HS-5 (cell line): ENCODE results near the gene C3orf38.
"Not testable (repeated sequence)": the region's sequence is repeated elsewhere in the genome, so short reads cannot be mapped to it uniquely, and the experiment has no call there.

Experiments
- DNase-seq: peaks from one replicate; pipeline ENCODE4 v3.0.0-alpha.2; 2012; ENCODE audit warnings: low read depth

C3orf38 gene

GRCh38 chr3:88152841-88153240, 3.1 kb downstream of the C3orf38 start:
- no peak for DNase-seq

DNA sequence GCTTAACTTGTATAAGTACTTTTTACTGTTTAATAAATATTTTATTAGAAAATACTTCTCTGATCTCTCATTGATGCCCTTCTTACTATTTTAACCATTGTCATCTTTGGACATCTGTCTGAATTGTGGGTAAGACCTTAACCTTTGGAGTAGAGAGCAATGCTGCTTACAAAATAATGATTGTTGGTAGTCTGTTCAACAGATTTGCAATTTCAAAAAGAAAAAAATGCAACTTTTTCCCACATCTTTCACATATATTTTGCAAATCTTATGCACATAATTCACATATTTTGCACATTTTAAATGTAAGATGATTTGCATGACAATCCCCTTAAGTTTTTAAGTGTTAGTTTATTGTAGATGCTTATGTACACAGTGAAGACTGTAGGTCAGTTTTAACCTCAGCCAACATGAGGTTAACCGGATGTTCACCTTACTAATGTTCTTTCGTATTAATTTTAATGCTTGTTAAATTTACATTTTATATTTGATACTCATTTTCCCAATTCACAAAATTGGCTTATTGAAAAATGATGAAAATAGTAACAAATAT, 16.7 kb downstream of the C3orf38 start:
- no peak for DNase-seq

DNA sequence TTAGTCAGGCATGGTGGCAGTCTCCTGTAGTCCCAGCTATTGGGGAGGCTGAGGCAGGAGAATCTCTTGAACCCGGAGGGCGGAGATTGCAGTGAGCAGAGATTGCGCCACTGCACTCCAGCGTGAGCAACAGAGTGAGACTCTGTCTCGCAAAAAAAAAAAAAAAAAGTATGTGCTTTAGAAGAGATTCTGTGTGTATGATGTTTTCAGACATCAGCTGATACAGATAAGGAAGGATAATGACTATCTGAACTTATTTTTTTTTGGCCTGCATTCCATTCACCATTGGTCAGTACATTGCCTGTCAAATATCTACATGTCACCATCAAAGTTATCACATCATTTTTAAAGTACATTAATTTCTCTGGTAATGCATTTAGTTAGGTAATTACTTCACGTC, 17.4 kb downstream of the C3orf38 start:
- DNase-seq: no peak

- no peak for DNase-seq
Observed at GRCh38 chr3:88167704-88168103, 17.9 kb downstream of the C3orf38 start.

- DNase-seq: no peak
Observed at GRCh38 chr3:88168171-88168570, 18.4 kb downstream of the C3orf38 start.

DNA sequence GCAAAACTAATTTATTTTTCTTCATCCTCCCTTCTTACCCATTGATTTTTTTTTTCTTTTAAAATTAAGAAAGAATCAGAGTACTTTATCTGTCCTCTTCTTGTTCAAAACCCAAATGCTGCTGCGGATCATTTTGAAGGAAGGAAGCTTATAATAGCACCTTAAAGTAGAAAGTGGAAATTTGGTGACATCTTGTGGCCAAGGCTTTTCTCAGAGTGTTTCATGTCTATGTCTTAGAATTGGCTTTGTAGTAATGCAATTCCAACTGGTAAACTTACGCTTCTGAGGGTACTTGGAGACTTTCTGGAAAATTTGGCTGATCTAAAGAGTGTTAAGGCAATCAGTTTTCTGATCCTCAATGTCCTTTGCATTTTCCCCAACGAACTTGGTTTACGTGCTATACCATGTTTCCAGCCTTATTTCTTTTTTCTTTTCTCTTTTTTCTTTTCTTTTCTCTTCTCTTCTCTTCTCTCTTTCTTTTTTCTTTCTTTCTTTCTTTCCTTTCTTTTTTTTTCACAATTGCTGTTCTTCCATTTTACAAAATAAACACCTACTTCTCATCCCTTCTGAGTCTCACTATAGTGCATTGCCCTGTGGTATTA, 30.7 kb downstream of the C3orf38 start:
- DNase-seq: no peak

DNA sequence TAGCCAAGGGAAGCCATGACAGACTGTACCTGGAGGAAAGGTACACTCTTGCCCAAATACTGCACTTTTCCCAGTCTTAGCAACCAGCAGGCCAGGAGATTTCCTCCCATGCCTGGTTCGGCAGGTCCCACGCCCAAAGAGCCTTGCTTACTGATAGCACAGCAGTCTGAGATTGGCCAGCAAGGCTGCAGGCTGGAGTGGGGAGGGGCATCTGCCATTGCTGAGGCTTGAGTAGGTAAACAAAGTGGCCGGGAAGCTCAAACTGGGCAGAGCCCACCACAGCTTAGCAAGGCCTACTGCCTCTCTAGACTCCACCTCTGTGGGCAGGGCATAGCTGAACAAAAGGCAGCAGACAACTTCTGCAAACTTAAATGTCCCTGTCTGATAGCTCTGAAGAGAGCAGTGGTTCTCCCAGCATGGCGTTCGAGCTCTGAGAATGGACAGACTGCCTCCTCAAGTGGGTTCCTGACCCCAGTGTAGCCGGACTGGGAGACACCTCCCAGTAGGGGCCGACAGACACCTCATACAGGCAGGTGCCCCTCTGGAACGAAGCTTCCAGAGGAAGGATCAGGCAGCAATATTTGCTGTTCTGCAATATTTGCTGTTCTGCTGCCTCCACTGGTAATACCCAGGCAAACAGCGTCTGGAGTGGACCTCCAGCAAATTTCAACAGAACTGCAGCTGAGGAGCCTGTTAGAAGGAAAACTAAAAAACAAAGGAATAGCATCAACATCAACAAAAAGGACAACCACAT, 32.6 kb downstream of the C3orf38 start:
- DNase-seq: not testable (repeated sequence)

DNA sequence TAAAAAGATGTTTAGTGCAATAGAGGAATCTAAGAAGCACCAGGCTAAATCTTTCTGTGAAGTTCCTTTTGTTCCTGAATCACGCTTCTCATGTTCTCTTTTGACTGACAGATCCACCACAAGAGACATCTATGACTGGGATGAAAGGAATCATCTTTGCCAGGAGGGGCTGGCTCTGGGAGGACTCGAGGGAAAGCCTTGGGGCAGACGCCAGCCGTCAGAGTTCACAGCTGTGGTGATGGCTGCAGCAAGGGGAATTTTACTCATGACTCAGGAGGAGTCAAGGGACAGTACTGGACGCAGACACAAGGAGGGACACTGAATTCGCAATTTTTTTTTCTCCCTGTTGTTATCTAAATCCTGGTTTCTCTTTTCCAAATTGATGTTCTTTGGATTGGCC, 38.7 kb downstream of the C3orf38 start:
- no peak for DNase-seq

- DNase-seq: no peak
Observed at GRCh38 chr3:88189361-88189810, 39.6 kb downstream of the C3orf38 start.

DNA sequence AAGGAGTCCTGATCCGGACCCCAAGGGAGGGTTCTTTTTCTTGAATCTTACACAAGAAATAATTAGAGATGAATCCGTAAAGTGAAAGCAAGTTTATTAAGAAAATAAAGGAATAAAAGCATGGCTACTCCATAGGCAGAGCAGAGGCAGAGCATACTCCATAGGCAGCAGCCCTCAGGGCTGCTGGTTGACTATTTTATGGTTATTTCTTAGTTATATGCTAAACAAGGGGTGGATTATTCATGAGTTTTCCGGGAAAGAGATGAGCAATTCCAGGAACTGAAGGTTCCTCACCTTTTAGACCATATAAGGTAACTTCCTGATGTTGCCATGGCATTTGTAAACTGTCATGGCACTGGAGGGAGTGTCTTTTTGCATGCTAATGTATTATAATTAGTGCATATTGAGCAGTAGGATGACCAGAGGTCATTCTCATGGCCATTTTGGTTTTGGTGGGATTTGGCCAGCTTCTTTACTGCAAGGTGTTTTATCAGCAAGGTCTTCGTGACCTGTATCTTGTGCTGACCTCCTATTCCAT, 42.2 kb downstream of the C3orf38 start:
- DNase-seq: no peak

- DNase-seq: no peak
Observed at GRCh38 chr3:88192631-88193030, 42.9 kb downstream of the C3orf38 start.

GRCh38 chr3:88195951-88196434, 46.2 kb downstream of the C3orf38 start:
- peak; percentile 18 for DNase-seq

- no peak for DNase-seq
Observed at GRCh38 chr3:88198121-88198520, 48.4 kb downstream of the C3orf38 start.

- peak; percentile 38 for DNase-seq
Observed at GRCh38 chr3:88203642-88204055, 53.9 kb downstream of the C3orf38 start.
